ENCODE measurements around the gene PRRC2B. TPM values are rescaled to one million over a fixed set of nuclear protein-coding genes. Genes with fewer than 3 reads are reported as not detected.
"Not testable (repeated sequence)": the region's sequence is repeated elsewhere in the genome, so short reads cannot be mapped to it uniquely, and the experiment has no call there.

Gene PRRC2B
- total RNA-seq, 2 donors from 2014 or later: 148 to 151 TPM

GRCh38 chr9:131449276-131449675 is 55.4 kb downstream of the PRRC2B start:
- no peak for DNase-seq (ENCODE audit: low spot score)
- intact Hi-C loops (cut with DNase I): no loop called here

GRCh38 chr9:131454028-131454427 is 60.1 kb downstream of the PRRC2B start:
- intact Hi-C loops (cut with DNase I): no loop called here

DNA sequence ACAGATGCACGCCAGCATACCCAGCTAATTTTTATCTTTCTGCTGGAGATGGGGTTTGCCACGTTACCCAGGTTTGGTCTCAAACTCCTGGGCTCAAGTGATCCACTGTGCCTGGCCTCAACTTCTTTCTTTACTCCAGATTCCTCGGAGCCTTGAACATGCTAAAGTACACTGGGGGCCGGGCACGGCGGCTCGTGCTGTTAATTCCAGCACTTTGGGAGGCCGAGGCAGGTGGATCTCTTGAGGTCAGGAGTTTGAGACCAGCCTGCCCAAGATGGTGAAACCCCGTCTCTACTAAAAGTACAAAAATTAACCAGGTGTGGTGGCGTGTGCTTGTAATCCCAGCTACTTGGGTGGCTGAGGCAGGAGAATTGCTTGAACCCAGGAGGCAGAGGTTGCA is 61.8 kb downstream of the PRRC2B start:
- intact Hi-C loops (cut with DNase I): not testable (repeated sequence)
- DNase-seq (ENCODE audit: low spot score): peak; percentile 10

More at GRCh38 chr9:131454028-131454427, 60.1 kb downstream of the PRRC2B start:
- DNase-seq (ENCODE audit: low spot score): no peak

GRCh38 chr9:131457746-131458145 is 63.9 kb downstream of the PRRC2B start:
- DNase-seq (ENCODE audit: low spot score): peak; percentile 25
- intact Hi-C loops (cut with DNase I): no loop called here

GRCh38 chr9:131459056-131459455 is 65.2 kb downstream of the PRRC2B start:
- intact Hi-C loops (cut with DNase I): no loop called here
- DNase-seq (ENCODE audit: low spot score): peak; percentile 70

- DNase-seq (ENCODE audit: low spot score): peak; percentile 43
- intact Hi-C loops (cut with DNase I): no loop called here
Observed at GRCh38 chr9:131461166-131461565, 67.3 kb downstream of the PRRC2B start.

DNA sequence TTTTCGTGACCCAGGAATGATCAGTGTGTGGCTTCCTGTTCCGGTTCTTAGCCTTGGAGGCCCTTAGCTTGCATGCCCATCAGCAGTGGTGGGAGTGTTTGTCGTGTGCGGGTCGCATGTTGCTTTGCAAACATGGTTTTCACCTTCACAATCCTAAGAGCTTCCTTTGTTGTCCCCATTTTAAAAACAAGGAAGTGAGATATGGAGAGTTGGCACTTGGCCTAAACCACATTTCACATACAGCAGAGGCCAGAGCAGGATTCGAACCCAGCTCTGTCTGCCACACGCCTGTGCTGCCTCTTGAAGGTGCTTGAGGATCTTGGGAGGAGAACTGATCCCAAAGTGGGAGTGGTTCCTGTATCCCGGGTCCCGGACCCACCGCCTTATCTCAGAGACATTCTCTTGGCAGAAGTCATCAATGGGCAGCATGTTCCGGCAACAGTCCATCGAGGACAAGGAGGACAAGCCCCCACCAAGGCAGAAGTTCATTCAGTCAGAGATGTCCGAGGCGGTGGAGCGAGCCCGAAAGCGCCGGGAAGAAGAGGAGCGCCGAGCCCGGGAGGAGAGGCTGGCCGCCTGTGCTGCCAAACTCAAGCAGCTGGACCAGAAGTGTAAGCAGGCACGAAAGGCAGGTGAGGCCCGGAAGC is 70.6 kb downstream of the PRRC2B start:
- intact Hi-C loops (cut with DNase I): no loop called here
- DNase-seq (ENCODE audit: low spot score): peak; percentile 62

GRCh38 chr9:131465401-131465800 is 71.5 kb downstream of the PRRC2B start:
- intact Hi-C loops (cut with DNase I): no loop called here
- peak; percentile 12 for DNase-seq (ENCODE audit: low spot score)

GRCh38 chr9:131467214-131467935 is 73.5 kb downstream of the PRRC2B start:
- intact Hi-C loops (cut with DNase I): no loop called here
- peak; percentile 77 for DNase-seq (ENCODE audit: low spot score)

- intact Hi-C loops (cut with DNase I): no loop called here
Observed at GRCh38 chr9:131468031-131468430, 74.1 kb downstream of the PRRC2B start.

DNA sequence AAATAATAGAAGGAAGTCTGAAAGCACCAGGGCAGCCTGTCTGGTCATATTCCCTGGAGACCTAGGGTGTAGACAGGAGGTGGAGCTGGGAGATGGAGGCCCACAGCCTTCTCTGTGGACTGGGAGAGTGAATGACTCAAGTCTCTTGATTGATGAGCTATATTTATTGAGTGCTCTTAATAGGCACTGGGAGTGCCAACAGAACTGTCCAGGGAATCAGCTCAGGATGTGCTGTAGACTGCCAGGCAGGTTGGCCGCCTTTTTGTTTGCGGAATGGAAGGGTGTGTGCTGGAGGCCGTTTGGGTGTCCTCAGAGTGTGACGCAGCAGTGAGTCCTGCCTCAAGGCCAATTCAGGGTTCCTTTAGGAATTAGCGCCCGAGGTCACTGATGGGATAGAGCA is 75.5 kb downstream of the PRRC2B start:
- intact Hi-C loops (cut with DNase I): no loop called here
- DNase-seq (ENCODE audit: low spot score): peak; percentile 38

More at GRCh38 chr9:131468031-131468430, 74.1 kb downstream of the PRRC2B start:
- no peak for DNase-seq (ENCODE audit: low spot score)

DNA sequence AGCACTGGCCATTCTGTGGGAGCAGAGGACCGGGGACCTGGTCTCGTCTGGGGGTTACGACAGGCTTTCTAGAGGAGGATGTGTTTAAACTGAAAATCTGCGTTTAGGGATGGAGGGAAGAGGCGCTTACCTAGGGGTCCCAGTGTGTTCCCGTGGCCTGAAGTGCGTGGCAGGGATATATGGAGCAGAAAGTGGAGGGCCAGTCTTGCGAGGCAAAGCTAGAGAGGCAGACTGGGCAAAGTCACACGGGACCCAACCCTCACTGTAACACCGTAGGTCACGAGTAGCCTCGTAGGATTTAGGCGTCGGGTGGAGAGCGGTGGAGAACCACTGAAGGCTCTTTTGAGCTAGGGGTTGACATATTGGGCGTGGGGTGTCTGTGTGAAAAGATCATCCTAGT is 76.1 kb downstream of the PRRC2B start:
- intact Hi-C loops (cut with DNase I): loop anchor here (10.0 kb wide), 3 partner anchors 75 to 125 kb away; partner anchors contain the start of gene PRRC2B (in 1 of the 2)
- DNase-seq (ENCODE audit: low spot score): peak; percentile 70

GRCh38 chr9:131470581-131470991 is 76.7 kb downstream of the PRRC2B start:
- DNase-seq (ENCODE audit: low spot score): peak; percentile 58
- intact Hi-C loops (cut with DNase I): loop anchor here (10.0 kb wide), 3 partner anchors 76 to 126 kb away; partner anchors contain the start of gene PRRC2B (in 1 of the 2)

GRCh38 chr9:131472085-131472484 is 78.2 kb downstream of the PRRC2B start:
- peak; percentile 7 for DNase-seq (ENCODE audit: low spot score)
- intact Hi-C loops (cut with DNase I): loop anchor here (10.0 kb wide), 3 partner anchors 77 to 127 kb away; partner anchors contain the start of gene PRRC2B (in 1 of the 2)

- peak; percentile 53 for DNase-seq (ENCODE audit: low spot score)
- intact Hi-C loops (cut with DNase I): loop anchor here (10.0 kb wide), 3 partner anchors 79 to 129 kb away; partner anchors contain the start of gene PRRC2B (in 1 of the 2)
Observed at GRCh38 chr9:131473198-131473885, 79.5 kb downstream of the PRRC2B start.

DNA sequence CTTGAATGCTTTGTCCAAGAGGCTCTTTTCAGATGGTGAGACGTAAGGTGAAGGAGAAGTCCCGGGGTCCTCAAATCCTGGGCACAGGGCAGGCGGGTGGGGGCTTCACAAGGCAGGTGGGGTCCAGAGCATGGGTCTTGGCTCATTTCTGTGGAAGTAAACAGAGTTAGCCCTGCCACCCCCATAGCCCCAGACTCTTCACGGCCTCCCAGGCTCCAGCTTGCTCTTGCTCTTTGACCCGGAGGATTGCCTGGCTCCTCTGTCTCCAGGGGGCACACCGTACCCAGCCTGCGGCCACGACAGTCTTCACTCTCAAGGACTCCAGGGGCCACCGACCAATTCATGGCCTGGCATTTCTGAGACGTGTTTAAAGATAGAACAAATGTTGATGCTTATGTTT is 80.0 kb downstream of the PRRC2B start:
- intact Hi-C loops (cut with DNase I): loop anchor here (10.0 kb wide), 3 partner anchors 79 to 129 kb away; partner anchors contain the start of gene PRRC2B (in 1 of the 2)
- peak; percentile 44 for DNase-seq (ENCODE audit: low spot score)

DNA sequence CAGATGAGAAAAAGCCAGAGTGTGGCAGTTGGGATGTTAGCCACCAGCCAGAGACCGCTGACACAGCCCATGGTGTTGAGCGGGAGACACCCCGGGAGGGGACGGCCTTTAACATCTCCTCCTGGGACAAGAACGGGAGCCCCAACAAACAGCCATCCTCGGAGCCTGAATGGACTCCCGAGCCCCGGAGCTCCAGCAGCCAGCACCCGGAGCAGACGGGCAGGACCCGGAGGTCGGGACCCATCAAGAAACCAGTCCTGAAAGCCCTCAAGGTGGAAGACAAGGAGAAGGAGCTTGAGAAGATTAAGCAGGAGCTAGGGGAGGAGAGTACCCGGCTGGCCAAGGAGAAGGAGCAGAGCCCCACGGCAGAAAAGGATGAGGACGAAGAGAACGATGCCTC is 80.8 kb downstream of the PRRC2B start:
- peak; percentile 59 for DNase-seq (ENCODE audit: low spot score)

GRCh38 chr9:131475111-131475955 is 81.4 kb downstream of the PRRC2B start:
- intact Hi-C loops (cut with DNase I): loop anchor here (10.0 kb wide), 3 partner anchors 81 to 131 kb away; partner anchors contain the start of gene PRRC2B (in 1 of the 2)
- peak; percentile 78 for DNase-seq (ENCODE audit: low spot score)

More for the DNA sequence above, 80.8 kb downstream of the PRRC2B start:
- intact Hi-C loops (cut with DNase I): loop anchor here (10.0 kb wide), 3 partner anchors 80 to 130 kb away; partner anchors contain the start of gene PRRC2B (in 1 of the 2)

Measured in posterior vena cava (tissue), 2 donors.